ENCODE data around the gene DFFB.

The DFFB gene

GRCh38 chr1:3894626-3895278, 37.5 kb downstream of the DFFB start:
- no peaks in the 10 kb centered on the region for H3K27me3 ChIP-seq (ENCODE audit: insufficient read depth, poor library complexity, severe bottlenecking)
- no peak overlapping the region for H3K4me3 ChIP-seq (replicated peaks; ENCODE audit: insufficient read depth, low read length)
- no peak for TF ChIP-seq GABPA (IDR thresholded peaks at IDR 0.05; ENCODE audit: low read depth)
- TF ChIP-seq REST (IDR thresholded peaks at IDR 0.05; ENCODE audit: insufficient replicate concordance, low read depth): no peak
- H3K27ac ChIP-seq (replicated peaks): no peak overlapping the region
- no peak for DNase-seq (ENCODE audit: low read depth in 1 of 2, low spot score in 1 of 2)

GRCh38 chr1:3895279-3895950, 38.1 kb downstream of the DFFB start:
- Histone ChIP-seq H3K27me3 (ENCODE audit: insufficient read depth, poor library complexity, severe bottlenecking) (no peaks in the 10 kb centered on the region), H3K27ac (replicated peaks) (no peak overlapping the region), H3K4me3 (replicated peaks; ENCODE audit: insufficient read depth, low read length) (no peak overlapping the region)
- no peak for TF ChIP-seq POLR2AphosphoS5 (IDR thresholded peaks at IDR 0.05; ENCODE audit: low read depth)
- DNase-seq (ENCODE audit: low read depth in 1 of 2, low spot score in 1 of 2): no peak

GRCh38 chr1:3895951-3896325, 38.7 kb downstream of the DFFB start:
- Histone ChIP-seq H3K27me3 (ENCODE audit: insufficient read depth, poor library complexity, severe bottlenecking) (no peaks in the 10 kb centered on the region), H3K27ac (replicated peaks) (no peak overlapping the region), H3K4me3 (replicated peaks; ENCODE audit: insufficient read depth, low read length) (no peak overlapping the region)
- no peak for DNase-seq (ENCODE audit: low read depth in 1 of 2, low spot score in 1 of 2)
- TF ChIP-seq SPI1 (IDR thresholded peaks at IDR 0.05; ENCODE audit: borderline replicate concordance, low read depth): no peak
- no peak for TF ChIP-seq GABPA (IDR thresholded peaks at IDR 0.05; ENCODE audit: low read depth)
- no peak for TF ChIP-seq POLR2AphosphoS5 (IDR thresholded peaks at IDR 0.05; ENCODE audit: low read depth)
- no peak for TF ChIP-seq CTCF (IDR thresholded peaks at IDR 0.05; ENCODE audit: insufficient read depth, low read length)
- TF ChIP-seq REST (IDR thresholded peaks at IDR 0.05; ENCODE audit: insufficient replicate concordance, low read depth): no peak

GRCh38 chr1:3896396-3897000, 39.2 kb downstream of the DFFB start:
- Histone ChIP-seq H3K27ac (replicated peaks) (no peak overlapping the region), H3K27me3 (ENCODE audit: insufficient read depth, poor library complexity, severe bottlenecking) (no peaks in the 10 kb centered on the region), H3K4me3 (replicated peaks; ENCODE audit: insufficient read depth, low read length) (no peak overlapping the region)
- DNase-seq (ENCODE audit: low read depth in 1 of 2, low spot score in 1 of 2): no peak
- no peak for TF ChIP-seq REST (IDR thresholded peaks at IDR 0.05; ENCODE audit: insufficient replicate concordance, low read depth)
- TF ChIP-seq POLR2AphosphoS5 (IDR thresholded peaks at IDR 0.05; ENCODE audit: low read depth): no peak
- TF ChIP-seq CTCF (IDR thresholded peaks at IDR 0.05; ENCODE audit: insufficient read depth, low read length): no peak
- TF ChIP-seq GABPA (IDR thresholded peaks at IDR 0.05; ENCODE audit: low read depth): no peak
- TF ChIP-seq SPI1 (IDR thresholded peaks at IDR 0.05; ENCODE audit: borderline replicate concordance, low read depth): no peak
